Neutrophil (primary cell): ENCODE measurements around the gene PAM.

Experiments used
- H3K27ac ChIP-seq: fragments of 200-600 bp; sonication (generic); 2 replicates; pipeline ENCODE4 v1.5.1; 2016; ENCODE audit warnings: mild to moderate bottlenecking, moderate library complexity
- H3K27me3 ChIP-seq: fragments of 200-600 bp; sonication (generic); 2 replicates; pipeline ENCODE4 v1.6.0; 2016; ENCODE audit warnings: mild to moderate bottlenecking
- H3K36me3 ChIP-seq: fragments of 200-600 bp; sonication (generic); 2 replicates; pipeline ENCODE4 v1.5.1; 2017
- H3K4me1 ChIP-seq, 2 experiments: fragments of 200-600 bp in 1 of 2; sonication (generic) in 1 of 2; 1 replicate in 1 of 2; 2 replicates in 1 of 2; pipeline versions ENCODE4 v1.5.1 to v1.6.1; 2013 to 2016; ENCODE audit warnings: low read depth in 1 of 2, low read length in 1 of 2, mild to moderate bottlenecking in 1 of 2, moderate library complexity in 1 of 2; ENCODE audit not compliant: control insufficient read depth in 1 of 2, insufficient read depth in 1 of 2
- H3K4me3 ChIP-seq, 2 experiments: fragments of 200-600 bp in 1 of 2; sonication (generic) in 1 of 2; 1 replicate in 1 of 2; 2 replicates in 1 of 2; pipeline ENCODE4 v1.5.1; 2013 to 2016; ENCODE audit warnings: low read depth in 1 of 2, low read length in 1 of 2, mild to moderate bottlenecking in 1 of 2, moderate library complexity in 1 of 2
- H3K9me3 ChIP-seq: fragments of 200-600 bp; sonication (generic); 2 replicates; pipeline ENCODE4 v1.5.1; 2016
- CTCF ChIP-seq: fragments of 200-600 bp; sonication (generic); IDR thresholded peaks from 2 replicates; pipeline ENCODE4 v1.5.1; 2016; ENCODE audit warnings: antibody characterized with exemption

The PAM gene

GRCh38 chr5:102857076-102857818 lies 102.1 kb downstream of the PAM start:
- no peak for TF ChIP-seq CTCF
- Histone ChIP-seq H3K27ac (no peak overlapping the region), H3K4me3 (no peak overlapping the region), H3K4me1 (peaks cover 0 to 12% of the 10 kb centered on the region in 2 experiments), H3K9me3 (no peaks in the 10 kb centered on the region), H3K36me3 (no peaks in the 10 kb centered on the region), H3K27me3 (no peaks in the 10 kb centered on the region)

GRCh38 chr5:102858221-102858620 lies 103.1 kb downstream of the PAM start:
- no peak overlapping the region for H3K27ac ChIP-seq
- peaks cover 0 to 12% of the 10 kb centered on the region in 2 experiments for H3K4me1 ChIP-seq
- no peaks in the 10 kb centered on the region for H3K27me3 ChIP-seq
- H3K36me3 ChIP-seq: no peaks in the 10 kb centered on the region
- no peak for TF ChIP-seq CTCF
- H3K4me3 ChIP-seq: no peak overlapping the region
- no peaks in the 10 kb centered on the region for H3K9me3 ChIP-seq

- no peaks in the 10 kb centered on the region for H3K27me3 ChIP-seq
- no peaks in the 10 kb centered on the region for H3K36me3 ChIP-seq
- H3K27ac ChIP-seq: no peak overlapping the region
- H3K9me3 ChIP-seq: no peaks in the 10 kb centered on the region
- H3K4me3 ChIP-seq: no peak overlapping the region
- H3K4me1 ChIP-seq: peaks cover 0 to 12% of the 10 kb centered on the region in 2 experiments
- TF ChIP-seq CTCF: no peak
Observed at GRCh38 chr5:102858808-102859207, 103.7 kb downstream of the PAM start.

- Histone ChIP-seq H3K36me3 (no peaks in the 10 kb centered on the region), H3K27ac (no peak overlapping the region), H3K4me1 (peaks cover 0 to 12% of the 10 kb centered on the region in 2 experiments), H3K4me3 (no peak overlapping the region), H3K27me3 (peaks cover 3% of the 10 kb centered on the region), H3K9me3 (no peaks in the 10 kb centered on the region)
- no peak for TF ChIP-seq CTCF
Observed at GRCh38 chr5:102860035-102860434, 104.9 kb downstream of the PAM start.

- Histone ChIP-seq H3K36me3 (no peaks in the 10 kb centered on the region), H3K27ac (no peak overlapping the region), H3K9me3 (no peaks in the 10 kb centered on the region), H3K4me3 (no peak overlapping the region), H3K4me1 (peaks cover 11 to 14% of the 10 kb centered on the region in 2 experiments), H3K27me3 (peaks cover 9% of the 10 kb centered on the region)
- no peak for TF ChIP-seq CTCF
Observed at GRCh38 chr5:102863058-102863457, 108.0 kb downstream of the PAM start.
